NB4 (cell line): Measurements from ENCODE around the gene OR6B1.

Experiments used
- POLR2A ChIP-seq: IDR thresholded peaks from 2 replicates; pipeline ENCODE4 v1.6.1; 2011; ENCODE audit warnings: mild to moderate bottlenecking; ENCODE audit not compliant: insufficient read length; ENCODE audit errors: extremely low read depth
- TF ChIP-seq, protein P1 (sequence below): IDR thresholded peaks from one replicate; pipeline ENCODE4 v1.5.1; 2012; ENCODE audit warnings: low read depth, low read length

DNA sequence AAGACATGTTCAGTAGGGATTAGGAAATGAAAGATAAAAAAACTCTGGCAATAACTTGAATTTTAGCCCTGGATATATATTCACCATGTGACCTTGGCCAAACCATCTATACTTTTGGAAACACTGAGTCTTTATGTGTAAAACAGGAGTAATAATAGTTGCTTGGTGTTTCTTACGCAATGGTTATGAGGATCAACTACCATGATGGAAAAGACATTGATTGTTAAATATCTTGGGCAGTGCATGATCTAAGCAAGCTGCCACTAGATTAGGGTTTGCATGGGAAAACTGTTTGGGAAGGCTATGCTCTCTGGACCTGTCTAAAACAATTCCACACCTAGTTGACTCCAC lies 6.5 kb downstream of the OR6B1 start:
- TF ChIP-seq, protein P1, sequence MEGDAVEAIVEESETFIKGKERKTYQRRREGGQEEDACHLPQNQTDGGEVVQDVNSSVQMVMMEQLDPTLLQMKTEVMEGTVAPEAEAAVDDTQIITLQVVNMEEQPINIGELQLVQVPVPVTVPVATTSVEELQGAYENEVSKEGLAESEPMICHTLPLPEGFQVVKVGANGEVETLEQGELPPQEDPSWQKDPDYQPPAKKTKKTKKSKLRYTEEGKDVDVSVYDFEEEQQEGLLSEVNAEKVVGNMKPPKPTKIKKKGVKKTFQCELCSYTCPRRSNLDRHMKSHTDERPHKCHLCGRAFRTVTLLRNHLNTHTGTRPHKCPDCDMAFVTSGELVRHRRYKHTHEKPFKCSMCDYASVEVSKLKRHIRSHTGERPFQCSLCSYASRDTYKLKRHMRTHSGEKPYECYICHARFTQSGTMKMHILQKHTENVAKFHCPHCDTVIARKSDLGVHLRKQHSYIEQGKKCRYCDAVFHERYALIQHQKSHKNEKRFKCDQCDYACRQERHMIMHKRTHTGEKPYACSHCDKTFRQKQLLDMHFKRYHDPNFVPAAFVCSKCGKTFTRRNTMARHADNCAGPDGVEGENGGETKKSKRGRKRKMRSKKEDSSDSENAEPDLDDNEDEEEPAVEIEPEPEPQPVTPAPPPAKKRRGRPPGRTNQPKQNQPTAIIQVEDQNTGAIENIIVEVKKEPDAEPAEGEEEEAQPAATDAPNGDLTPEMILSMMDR = no peak
- no peak for TF ChIP-seq POLR2A
